ENCODE measurements around the gene NEK11. TPM values are rescaled to one million over a fixed set of nuclear protein-coding genes. Genes with fewer than 3 reads are reported as not detected.
A peak's percentile ranks its signal among the peaks of the same experiment; 100 is the strongest.

Gene NEK11
- total RNA-seq, 1 donor from 2014 or later = 1.1 TPM

GRCh38 chr3:131020122-131020693 is 6.5 kb upstream of the NEK11 start:
- intact Hi-C loops (cut with micrococcal nuclease) = loop anchor here (10.0 kb wide), 1 partner anchor 1635 kb away; the partner anchor contains the start of gene ACAD11
- Mint-ChIP-seq H3K36me3 (ENCODE audit: low read depth) (peaks cover 55% of the 10 kb centered on the region), H3K4me3 (no peak overlapping the region), H3K27me3 (no peaks in the 10 kb centered on the region), H3K4me1 (peaks cover 28% of the 10 kb centered on the region), H3K27ac (no peak overlapping the region), H3K9me3 (peaks cover 3% of the 10 kb centered on the region)
- no peak for DNase-seq

GRCh38 chr3:131025539-131025938 is 1.1 kb upstream of the NEK11 start:
- H3K4me3 Mint-ChIP-seq = peak overlapping the region; percentile 86
- intact Hi-C loops (cut with micrococcal nuclease) = loop anchor here (5.0 to 10.0 kb wide), 2 partner anchors 357 to 1629 kb away; partner anchors contain the start of genes ACAD11 and NUDT16
- H3K9me3 Mint-ChIP-seq = peaks cover 3% of the 10 kb centered on the region
- DNase-seq = no peak
- peaks cover 2% of the 10 kb centered on the region for H3K27me3 Mint-ChIP-seq
- H3K36me3 Mint-ChIP-seq (ENCODE audit: low read depth) = peaks cover 37% of the 10 kb centered on the region
- peaks cover 38% of the 10 kb centered on the region for H3K4me1 Mint-ChIP-seq
- H3K27ac Mint-ChIP-seq = peak overlapping the region; percentile 97

- no peak overlapping the region for H3K27ac Mint-ChIP-seq
Measured at GRCh38 chr3:131028844-131029243, 2.2 kb downstream of the NEK11 start.

GRCh38 chr3:131031660-131032059 is 5.0 kb downstream of the NEK11 start:
- no peaks in the 10 kb centered on the region for H3K36me3 Mint-ChIP-seq (ENCODE audit: low read depth)
- no peak for DNase-seq
- no peak overlapping the region for H3K27ac Mint-ChIP-seq
- H3K27me3 Mint-ChIP-seq = peaks cover 11% of the 10 kb centered on the region
- peaks cover 7% of the 10 kb centered on the region for H3K4me1 Mint-ChIP-seq
- no peak overlapping the region for H3K4me3 Mint-ChIP-seq
- intact Hi-C loops (cut with micrococcal nuclease) = loop anchor here (2.0 to 10.0 kb wide), 3 partner anchors 133 to 1147 kb away; no protein-coding TSS in a partner anchor
- H3K9me3 Mint-ChIP-seq = no peaks in the 10 kb centered on the region

More at GRCh38 chr3:131028844-131029243, 2.2 kb downstream of the NEK11 start:
- Mint-ChIP-seq H3K27me3 (peaks cover 11% of the 10 kb centered on the region), H3K36me3 (ENCODE audit: low read depth) (peaks cover 19% of the 10 kb centered on the region), H3K4me1 (peaks cover 23% of the 10 kb centered on the region), H3K4me3 (no peak overlapping the region), H3K9me3 (peaks cover 3% of the 10 kb centered on the region)
- DNase-seq = no peak
- intact Hi-C loops (cut with micrococcal nuclease) = loop anchor here (5.0 to 10.0 kb wide), 2 partner anchors 353 to 1626 kb away; partner anchors contain the start of genes ACAD11 and NUDT16

- DNase-seq = peak; percentile 86
- intact Hi-C loops (cut with micrococcal nuclease) = loop anchor here (1.0 to 10.0 kb wide), 4 partner anchors 131 to 1145 kb away; no protein-coding TSS in a partner anchor
- H3K9me3 Mint-ChIP-seq = no peaks in the 10 kb centered on the region
- H3K36me3 Mint-ChIP-seq (ENCODE audit: low read depth) = no peaks in the 10 kb centered on the region
- no peak overlapping the region for H3K27ac Mint-ChIP-seq
- H3K4me1 Mint-ChIP-seq = no peaks in the 10 kb centered on the region
- H3K27me3 Mint-ChIP-seq = peaks cover 11% of the 10 kb centered on the region
- no peak overlapping the region for H3K4me3 Mint-ChIP-seq
Measured at GRCh38 chr3:131033480-131034080, 6.9 kb downstream of the NEK11 start.

- Mint-ChIP-seq H3K36me3 (ENCODE audit: low read depth) (no peaks in the 10 kb centered on the region), H3K4me3 (no peak overlapping the region)
Measured at GRCh38 chr3:131036200-131036816, 9.6 kb downstream of the NEK11 start.

GRCh38 chr3:131036986-131037385 is 10.3 kb downstream of the NEK11 start:
- Mint-ChIP-seq H3K27ac (no peak overlapping the region), H3K4me1 (peaks cover 10% of the 10 kb centered on the region), H3K9me3 (peaks cover 5% of the 10 kb centered on the region), H3K4me3 (no peak overlapping the region), H3K36me3 (ENCODE audit: low read depth) (peaks cover 4% of the 10 kb centered on the region), H3K27me3 (no peaks in the 10 kb centered on the region)
- intact Hi-C loops (cut with micrococcal nuclease) = loop anchor here (10.0 kb wide), 1 partner anchor 128 kb away; no protein-coding TSS in a partner anchor
- no peak for DNase-seq

More at GRCh38 chr3:131036200-131036816, 9.6 kb downstream of the NEK11 start:
- Mint-ChIP-seq H3K27me3 (peaks cover 3% of the 10 kb centered on the region), H3K9me3 (peaks cover under 1% of the 10 kb centered on the region), H3K27ac (no peak overlapping the region), H3K4me1 (peaks cover 6% of the 10 kb centered on the region)
- intact Hi-C loops (cut with micrococcal nuclease) = loop anchor here (10.0 kb wide), 1 partner anchor 128 kb away; no protein-coding TSS in a partner anchor
- no peak for DNase-seq

GRCh38 chr3:131038326-131038725 is 11.6 kb downstream of the NEK11 start:
- no peaks in the 10 kb centered on the region for H3K27me3 Mint-ChIP-seq
- DNase-seq = no peak
- no peak overlapping the region for H3K4me3 Mint-ChIP-seq
- no peak overlapping the region for H3K27ac Mint-ChIP-seq
- intact Hi-C loops (cut with micrococcal nuclease) = loop anchor here (10.0 kb wide), 1 partner anchor 126 kb away; no protein-coding TSS in a partner anchor
- H3K36me3 Mint-ChIP-seq (ENCODE audit: low read depth) = peaks cover 6% of the 10 kb centered on the region
- H3K9me3 Mint-ChIP-seq = peaks cover 9% of the 10 kb centered on the region
- peaks cover 18% of the 10 kb centered on the region for H3K4me1 Mint-ChIP-seq

GRCh38 chr3:131042271-131042985 is 15.8 kb downstream of the NEK11 start:
- peak overlapping the region; percentile 55 for H3K27ac Mint-ChIP-seq

GRCh38 chr3:131047582-131047981 is 20.9 kb downstream of the NEK11 start:
- H3K4me3 Mint-ChIP-seq = no peak overlapping the region
- H3K27me3 Mint-ChIP-seq = peaks cover 23% of the 10 kb centered on the region
- peaks cover 26% of the 10 kb centered on the region for H3K9me3 Mint-ChIP-seq
- peaks cover 12% of the 10 kb centered on the region for H3K36me3 Mint-ChIP-seq (ENCODE audit: low read depth)
- H3K27ac Mint-ChIP-seq = no peak overlapping the region
- H3K4me1 Mint-ChIP-seq = peaks cover 12% of the 10 kb centered on the region
- DNase-seq = no peak
- intact Hi-C loops (cut with micrococcal nuclease) = no loop called here

More at GRCh38 chr3:131042271-131042985, 15.8 kb downstream of the NEK11 start:
- peaks cover 23% of the 10 kb centered on the region for H3K4me1 Mint-ChIP-seq
- peak; percentile 84 for DNase-seq
- H3K27me3 Mint-ChIP-seq = peaks cover 22% of the 10 kb centered on the region
- H3K4me3 Mint-ChIP-seq = peak overlapping the region; percentile 32
- intact Hi-C loops (cut with micrococcal nuclease) = loop anchor here (2.0 kb wide), 1 partner anchor 16 kb away; the partner anchor contains the start of genes ASTE1 and NEK11
- peaks cover 16% of the 10 kb centered on the region for H3K36me3 Mint-ChIP-seq (ENCODE audit: low read depth)
- peaks cover 29% of the 10 kb centered on the region for H3K9me3 Mint-ChIP-seq

GRCh38 chr3:131048030-131048429 is 21.4 kb downstream of the NEK11 start:
- Mint-ChIP-seq H3K9me3 (peaks cover 25% of the 10 kb centered on the region), H3K27me3 (peaks cover 23% of the 10 kb centered on the region), H3K4me3 (no peak overlapping the region), H3K36me3 (ENCODE audit: low read depth) (peaks cover 11% of the 10 kb centered on the region), H3K27ac (no peak overlapping the region), H3K4me1 (peaks cover 8% of the 10 kb centered on the region)
- no peak for DNase-seq
- intact Hi-C loops (cut with micrococcal nuclease) = no loop called here

- no peak for DNase-seq
- Mint-ChIP-seq H3K27me3 (peaks cover 11% of the 10 kb centered on the region), H3K9me3 (peaks cover 13% of the 10 kb centered on the region), H3K4me3 (no peak overlapping the region), H3K27ac (no peak overlapping the region), H3K4me1 (peaks cover 7% of the 10 kb centered on the region), H3K36me3 (ENCODE audit: low read depth) (no peaks in the 10 kb centered on the region)
- intact Hi-C loops (cut with micrococcal nuclease) = no loop called here
Measured at GRCh38 chr3:131050001-131050400, 23.3 kb downstream of the NEK11 start.

Measured in activated CD4-positive, alpha-beta T cell treated with anti-CD3 and anti-CD28 coated beads, Interleukin-2, amount 10 ng/mL, durations not matched to agents 24 days and 14 days (primary cell).